NCI-H1694 treated with DMSO at 0.1 percent for 48 hours (cell line): ENCODE measurements around the gene GRK5.
A peak's percentile ranks its signal among the peaks of the same experiment; 100 is the strongest.
"Not testable (repeated sequence)": the region's sequence is repeated elsewhere in the genome, so short reads cannot be mapped to it uniquely, and the experiment has no call there.

ENCODE experiments used
- DNase-seq: peaks from one replicate; lab custom pipeline; 2025; lab: John Stamatoyannopoulos, UW

The GRK5 gene

DNA sequence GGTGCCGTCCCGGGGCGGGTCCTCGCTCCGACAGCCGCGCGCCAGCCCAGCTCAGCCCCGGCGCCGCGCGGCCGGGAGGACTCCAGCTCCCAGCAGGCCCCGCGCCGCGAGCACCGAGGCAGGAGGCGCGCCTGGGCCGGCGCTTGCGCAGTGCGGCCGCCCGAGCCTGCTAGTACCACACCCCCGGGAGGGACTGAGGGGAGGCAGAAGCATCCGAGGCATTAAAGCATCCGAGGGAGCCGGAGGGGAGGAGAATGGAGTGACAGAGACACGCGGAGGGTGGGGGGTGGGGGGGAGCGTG, at the start of gene GRK5:
Gene GRK5 (plus strand): TSS at position 206 of the 301 bp plus-strand sequence. CDS start 347 bp downstream, outside the sequence.
- DNase-seq: peak; percentile 49

DNA sequence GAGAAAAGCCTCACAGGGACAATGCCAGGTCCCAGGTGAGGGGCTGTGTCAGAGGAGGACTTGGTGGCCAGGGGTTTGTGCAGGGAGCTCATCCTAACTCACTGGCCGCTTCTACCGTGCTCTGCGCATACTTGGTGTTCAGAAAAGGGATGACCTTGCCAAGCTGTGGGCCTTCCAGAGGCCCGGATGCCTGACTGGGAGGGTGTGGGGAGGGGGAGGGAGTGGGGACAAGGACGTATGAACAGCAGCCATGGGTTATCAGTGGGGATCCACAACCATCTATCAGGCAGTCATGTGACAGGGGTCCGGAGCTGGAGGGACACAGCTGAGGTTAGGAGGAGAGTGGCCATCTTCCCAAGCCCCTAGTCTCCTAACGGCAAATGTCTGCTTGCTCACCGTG, 48.0 kb upstream of the GRK5 start:
- no peak for DNase-seq

DNA sequence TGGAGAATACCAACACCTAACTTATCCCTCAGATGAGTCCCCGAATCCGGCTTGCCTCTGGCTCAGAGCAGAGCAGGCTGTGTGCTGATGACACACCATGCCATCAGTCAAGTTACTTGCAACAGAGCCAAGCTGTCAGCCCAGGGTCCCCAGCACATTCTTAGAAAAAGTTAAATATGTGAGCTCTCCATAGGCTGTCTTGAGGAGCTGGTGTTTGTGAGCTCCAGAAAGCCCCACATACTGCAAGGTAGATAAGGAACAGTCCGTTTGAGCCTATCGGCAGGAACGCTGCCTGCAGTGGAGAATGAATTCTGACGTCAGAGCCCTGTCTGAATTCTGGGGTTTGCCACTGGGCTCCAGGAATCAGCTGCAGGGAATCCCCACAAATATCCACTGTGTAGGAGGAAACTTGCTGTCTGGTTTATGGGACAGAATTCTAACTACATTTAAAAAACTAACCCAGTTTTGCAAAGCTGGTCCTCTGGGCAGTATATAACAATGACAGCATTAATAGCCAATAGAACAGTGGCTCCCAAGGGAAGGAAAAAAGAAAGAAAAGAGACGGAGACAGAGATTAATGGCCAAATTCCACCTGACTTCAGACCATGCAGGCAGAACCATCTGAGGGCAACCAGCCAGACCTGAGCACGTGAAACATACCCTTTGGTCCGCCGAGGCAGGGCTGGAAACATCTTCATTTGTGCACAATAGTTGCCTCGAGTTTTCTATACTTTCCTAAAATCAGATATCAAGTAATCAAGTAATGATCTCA, 45.5 kb upstream of the GRK5 start:
- DNase-seq: no peak

DNA sequence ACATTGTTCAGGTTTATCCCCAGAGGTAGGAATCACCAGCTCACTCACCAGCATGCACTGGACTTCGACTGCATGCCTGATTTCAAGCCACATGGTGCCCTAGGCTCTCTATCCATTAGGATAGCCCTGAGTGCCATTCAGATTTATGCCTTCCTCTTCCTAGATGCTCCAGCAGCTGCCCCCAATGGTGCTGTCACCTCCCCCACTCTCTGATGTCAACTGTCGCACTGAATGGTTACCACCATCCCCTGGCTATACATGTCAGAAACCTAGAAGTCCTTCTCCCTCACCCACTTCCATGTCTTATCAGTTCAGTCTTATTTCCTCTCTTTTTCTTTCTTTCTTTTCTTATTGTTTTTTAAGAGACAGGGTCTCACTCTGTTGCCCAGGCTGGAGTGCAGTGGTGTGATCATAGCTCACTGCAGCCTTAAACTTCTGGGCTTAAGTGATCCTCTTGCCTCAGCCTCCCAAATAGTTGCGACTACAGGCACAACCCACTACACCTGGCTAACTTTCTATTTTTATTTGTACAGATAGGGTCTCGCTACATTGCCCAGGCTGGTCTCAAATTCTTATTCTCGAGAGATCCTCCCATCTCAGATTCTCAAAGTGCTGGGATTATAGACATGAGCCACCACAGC, 44.8 kb upstream of the GRK5 start:
- DNase-seq: no peak

DNA sequence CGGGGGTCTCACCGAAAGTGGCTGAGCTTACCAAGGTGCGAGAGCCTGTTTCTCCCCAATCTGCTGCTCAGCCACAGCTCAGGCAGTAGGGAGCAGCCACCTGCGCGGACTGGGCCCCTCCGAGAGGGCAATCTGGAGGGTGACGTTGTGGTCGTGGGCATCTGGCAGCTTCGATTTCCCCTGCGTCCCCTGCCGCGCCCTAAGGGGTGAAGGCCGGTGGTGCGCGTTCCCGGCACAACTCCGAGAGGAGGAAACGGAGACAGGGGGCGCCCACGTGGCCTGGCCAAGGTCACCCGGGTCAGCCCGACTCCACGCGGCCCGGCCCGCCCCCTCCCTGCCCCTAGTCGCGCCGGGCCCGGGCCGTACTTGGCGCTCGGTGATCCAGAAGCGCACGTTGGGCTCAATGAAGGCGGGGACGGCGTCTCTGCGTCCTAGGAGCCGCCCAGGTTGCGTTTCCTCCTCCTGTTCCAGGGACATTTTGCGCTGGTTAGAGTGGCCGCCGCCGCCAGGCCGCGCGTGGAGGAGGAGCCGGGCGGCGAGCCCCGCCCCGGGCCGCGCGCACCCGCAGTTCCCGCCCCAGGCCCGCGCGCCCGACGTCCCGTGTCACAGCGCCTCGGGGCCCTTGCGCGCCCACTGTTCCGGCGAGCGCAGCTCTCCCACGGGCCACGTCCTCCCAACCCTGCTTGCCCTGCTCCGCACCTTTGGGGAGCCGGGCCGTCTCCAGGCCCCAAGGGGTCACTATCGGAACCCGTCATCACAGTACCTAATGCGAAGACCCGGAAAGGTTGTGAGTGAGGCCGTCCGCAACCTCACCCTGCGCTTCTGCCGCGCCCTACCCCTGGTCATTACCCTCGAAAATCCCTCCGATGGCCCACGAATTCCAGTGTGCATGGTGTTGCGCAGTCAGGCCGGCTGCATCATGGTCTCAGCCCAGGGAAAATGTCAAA, 41.9 kb upstream of the GRK5 start, which contains the start of gene SFXN4:
Gene SFXN4 (minus strand): TSS at position 544 of the 947 bp plus-strand sequence. CDS start 67 bp downstream, at position 477.
- peak; percentile 19 for DNase-seq

DNA sequence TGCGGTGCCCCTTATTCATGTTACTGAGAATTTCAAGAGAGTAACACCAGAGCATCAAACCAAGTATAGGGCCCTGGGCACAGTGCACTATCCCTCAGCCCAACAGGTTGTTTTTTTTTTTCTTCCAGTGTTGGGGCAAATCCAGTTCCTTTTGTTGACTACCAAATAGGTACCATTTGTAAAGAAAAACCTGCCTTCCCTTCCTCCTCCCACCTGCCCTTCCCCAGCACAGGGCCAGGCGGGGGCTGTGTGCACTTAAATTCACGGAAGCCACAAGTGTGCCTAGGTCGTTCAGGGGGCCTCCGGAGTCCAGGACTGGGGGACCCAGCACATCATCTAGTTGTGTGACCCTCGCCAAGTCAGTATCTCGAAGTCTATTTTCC, 41.3 kb upstream of the GRK5 start:
- no peak for DNase-seq

DNA sequence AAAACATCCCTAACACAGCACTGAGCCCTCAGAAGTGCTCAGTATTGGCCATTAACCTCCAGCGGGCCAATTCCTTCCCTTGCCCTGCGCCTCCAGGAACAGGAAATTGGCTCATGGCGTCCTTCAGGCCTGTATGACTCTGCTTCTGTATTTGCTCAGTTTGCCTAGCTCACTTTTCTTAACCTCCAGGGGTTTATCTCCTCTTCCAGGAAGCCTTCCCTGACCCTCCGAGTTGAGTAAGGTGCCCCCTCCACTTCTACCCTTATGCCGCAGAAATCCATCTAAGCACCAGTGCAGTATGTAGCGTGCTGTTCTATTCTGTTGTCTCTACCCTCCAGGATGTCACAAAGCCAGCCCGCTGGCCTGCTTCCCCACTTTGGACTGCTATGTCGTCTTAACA, 40.8 kb upstream of the GRK5 start:
- no peak for DNase-seq

DNA sequence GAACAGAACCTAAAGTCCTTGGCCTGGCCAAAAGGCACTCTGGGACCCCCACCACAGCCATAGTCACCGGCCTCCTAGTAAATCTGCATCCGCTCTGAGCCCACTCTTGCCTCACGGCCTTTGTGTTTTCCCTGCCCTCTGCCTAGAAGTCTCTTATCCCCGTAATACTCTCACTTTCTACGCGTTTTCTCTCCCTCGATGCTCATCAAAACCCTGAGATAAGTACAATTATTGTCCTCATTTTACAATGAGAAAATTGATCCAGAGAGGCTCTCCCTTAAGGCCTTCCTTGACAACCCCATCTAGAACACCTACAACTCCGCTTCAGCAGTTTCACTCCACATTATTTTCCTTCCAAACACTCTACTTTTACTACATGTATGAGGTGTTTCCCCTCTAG, 40.3 kb upstream of the GRK5 start:
- no peak for DNase-seq

DNA sequence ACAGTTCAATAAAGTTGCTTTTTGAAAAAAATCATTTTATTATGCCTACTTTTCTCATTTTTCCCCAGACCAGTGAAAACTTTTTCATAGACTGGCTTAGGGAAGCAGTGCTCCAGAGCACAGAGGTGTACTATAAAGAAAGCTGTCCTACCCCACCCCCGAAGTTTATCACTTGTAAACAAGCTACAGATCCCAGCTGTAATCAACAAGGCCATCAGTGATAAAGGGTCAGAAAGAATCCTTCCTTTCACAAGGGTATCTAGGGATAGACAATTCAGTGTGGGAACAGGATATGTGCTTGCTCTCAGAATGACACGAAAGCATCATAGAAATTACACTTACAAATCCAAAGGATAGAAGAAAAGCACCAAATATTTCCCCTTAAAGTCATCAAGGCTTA, 33.3 kb upstream of the GRK5 start:
- no peak for DNase-seq

DNA sequence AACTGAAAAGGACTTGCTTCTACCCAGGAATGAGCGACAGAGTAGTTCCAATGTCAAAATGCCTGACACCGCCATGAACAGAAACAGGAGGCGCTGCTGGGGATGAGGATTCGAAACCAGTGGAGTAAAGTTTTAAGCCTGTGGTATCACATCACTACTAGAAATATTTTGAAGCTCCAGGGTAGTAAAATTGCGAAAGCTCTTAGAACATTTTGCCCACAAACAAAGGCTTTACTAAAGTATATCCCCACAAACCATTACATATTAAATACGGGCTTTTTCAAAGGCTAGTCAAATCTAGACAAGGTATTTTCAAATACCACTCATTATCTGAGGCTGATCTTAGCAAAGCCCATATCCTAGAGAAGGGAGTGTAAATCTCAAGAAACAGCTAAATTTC, 31.2 kb upstream of the GRK5 start:
- no peak for DNase-seq

DNA sequence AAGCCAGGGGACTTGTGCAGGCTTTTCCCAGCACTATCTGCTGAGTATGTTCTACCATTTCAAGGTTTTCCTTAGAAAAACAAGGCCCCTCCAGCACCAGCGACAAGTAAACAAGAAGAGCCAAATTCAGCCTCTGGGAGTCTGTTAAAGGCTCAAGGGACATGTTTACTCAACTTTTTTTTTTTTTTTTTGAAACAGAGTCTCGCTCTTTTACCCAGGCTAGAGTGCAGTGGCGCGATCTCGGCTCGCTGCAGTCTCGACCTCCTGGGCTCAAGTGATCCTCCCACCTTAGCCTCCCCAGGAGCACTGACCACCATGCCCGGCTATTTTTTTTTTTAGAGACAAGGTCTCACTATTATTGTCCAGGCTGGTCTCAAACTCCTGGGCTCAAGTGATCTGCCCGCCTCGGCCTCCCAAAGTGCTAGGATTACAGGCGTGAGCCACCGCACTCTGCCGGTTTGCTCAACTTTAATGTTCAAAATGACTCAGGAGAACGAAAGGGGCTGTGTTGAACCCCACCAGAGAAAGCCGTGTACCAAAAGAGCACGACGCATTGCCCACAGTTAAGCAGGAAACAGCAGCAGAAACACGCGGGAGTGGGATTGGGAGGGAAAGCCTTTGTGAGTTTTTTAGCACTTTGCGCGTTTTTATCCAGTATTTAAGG, 29.5 kb upstream of the GRK5 start:
- no peak for DNase-seq

DNA sequence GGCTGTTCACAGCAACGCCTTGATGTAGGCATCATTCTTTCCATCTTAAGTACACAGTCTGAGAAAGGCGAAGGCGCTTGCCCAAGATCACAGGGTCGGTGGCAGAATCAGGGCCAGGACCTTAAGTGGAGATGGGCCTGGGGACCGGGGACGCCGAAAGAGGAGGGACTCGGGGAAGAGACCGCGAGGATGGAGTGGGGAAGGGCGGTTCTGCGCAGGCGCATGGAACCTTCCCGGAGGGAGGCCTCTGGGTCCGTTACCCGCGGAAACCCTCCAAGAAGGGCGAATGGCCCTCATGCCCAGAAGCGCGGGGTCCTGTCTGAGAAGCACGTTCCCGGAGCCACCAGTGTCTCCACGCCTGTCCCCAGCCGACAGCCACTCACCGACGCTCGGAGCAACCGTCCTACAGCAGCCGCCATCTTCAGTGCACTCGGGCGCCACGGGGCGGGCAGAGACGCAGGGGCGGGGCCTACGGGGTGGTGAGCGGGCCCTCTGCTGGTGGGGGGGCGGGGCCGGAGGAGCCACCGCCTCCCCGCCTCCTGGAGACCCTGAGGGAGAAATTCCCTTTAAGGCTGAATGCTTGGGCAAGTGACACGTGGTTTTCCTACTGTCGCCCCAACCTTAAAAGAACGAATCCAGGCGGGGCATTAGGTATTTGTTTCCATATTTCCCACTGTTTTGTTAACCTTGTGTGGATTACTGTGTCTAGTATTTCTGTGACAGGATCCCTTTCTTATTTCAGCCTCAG, 28.8 kb upstream of the GRK5 start, which contains the start of gene PRDX3:
Gene PRDX3 (minus strand): TSS at position 441 of the 748 bp plus-strand sequence. CDS start 22 bp downstream, at position 419.
- peak; percentile 54 for DNase-seq

DNA sequence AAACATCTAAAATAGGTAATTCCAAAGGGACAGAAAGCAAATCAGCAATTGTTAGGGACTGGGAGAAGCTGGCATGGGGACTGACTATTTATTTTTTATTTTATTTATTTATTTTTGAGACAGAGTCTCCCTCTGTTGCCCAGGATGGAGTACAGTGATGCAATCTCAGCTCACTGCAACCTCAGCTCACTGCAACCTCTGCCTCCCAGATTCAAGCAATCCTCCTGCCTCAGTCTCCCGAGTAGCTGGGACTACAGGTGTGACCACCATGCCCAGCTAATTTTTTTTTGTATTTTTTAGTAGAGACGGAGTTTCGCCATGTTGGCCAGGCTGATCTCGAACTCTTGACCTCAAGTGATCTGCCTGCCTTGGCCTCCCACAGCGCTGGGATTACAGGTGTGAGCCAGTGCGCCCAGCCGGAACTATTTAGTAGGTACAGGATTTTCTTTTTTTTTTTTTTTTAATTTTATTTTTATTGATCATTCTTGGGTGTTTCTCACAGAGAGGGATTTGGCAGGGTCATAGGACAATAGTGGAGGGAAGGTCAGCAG, 26.4 kb upstream of the GRK5 start:
- not testable (repeated sequence) for DNase-seq

DNA sequence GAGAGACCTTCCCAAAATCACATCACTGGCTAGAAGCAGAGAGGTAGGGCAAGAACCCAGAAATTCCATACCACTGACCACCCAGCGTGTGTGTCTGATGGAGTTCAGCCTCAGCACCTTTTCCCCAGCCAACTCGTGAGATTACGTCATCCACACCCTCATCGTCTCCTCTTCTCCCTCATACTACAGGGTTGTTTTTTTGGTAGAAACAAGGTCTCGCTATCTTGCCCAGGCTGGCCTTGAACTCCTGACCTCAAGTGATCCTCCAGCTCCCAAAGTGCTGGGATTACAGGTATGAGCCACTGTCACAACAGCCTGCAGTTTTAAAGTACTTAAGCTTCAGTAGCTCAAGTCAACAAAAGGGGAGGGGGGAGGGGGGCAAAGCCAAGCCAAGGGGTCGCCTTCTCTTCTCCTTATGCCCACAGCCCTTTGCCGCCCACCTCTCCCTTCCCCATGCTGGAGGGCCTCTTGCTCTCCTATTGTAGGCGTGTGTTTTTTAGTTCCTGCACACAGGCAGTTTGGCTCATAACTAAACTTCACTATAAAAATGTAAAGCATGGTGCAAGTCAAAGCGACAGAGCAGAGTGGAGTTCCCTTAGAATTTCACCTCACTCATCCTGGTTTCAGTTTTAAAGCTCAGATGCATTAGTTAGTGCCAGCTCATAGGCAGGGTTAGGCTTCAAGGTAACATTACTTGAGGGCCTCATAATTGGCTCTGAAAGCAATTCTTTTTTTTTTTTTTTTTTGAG, 23.5 kb upstream of the GRK5 start:
- no peak for DNase-seq

DNA sequence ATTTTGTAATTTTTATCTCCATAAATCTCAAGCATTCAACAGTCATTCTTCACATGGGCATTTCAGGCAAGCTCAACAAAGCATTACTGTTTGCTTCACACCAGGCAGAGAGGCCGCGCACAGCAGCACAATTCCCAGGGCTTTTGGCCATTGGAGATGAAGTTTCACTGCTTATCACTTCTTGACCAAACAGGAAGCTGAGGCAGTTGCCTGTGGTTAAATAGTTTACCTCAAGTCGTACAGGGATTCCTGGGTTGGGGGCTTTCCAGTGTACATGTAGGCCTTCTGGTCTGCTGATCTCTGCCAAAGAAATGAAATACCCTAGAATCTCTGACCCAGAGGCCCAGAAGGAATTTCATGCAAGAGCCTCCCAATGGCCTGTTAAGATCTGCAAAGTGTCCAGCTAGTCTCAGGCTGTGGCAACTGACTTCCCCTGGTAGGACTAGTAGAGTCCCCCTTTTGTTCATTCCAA, 17.5 kb upstream of the GRK5 start:
- DNase-seq: no peak

DNA sequence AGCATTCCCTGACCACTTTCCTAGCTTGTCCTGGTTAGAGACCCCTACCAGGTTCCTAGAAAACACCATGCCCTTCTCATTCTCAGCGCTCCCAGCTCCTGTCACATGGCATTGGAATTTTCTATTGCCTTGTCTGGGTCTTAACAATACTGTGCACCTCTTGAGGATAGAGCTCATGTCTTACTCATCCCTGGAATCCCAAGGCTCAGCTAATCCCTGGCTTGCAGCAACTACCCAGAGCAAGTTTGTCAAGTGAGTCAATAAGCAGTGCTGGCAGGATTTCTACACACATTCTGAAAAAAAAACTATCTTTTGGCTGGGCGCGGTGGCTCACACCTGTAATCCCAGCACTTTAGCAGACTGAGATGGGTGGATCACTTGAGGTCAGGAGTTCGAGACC, 17.0 kb upstream of the GRK5 start:
- no peak for DNase-seq

DNA sequence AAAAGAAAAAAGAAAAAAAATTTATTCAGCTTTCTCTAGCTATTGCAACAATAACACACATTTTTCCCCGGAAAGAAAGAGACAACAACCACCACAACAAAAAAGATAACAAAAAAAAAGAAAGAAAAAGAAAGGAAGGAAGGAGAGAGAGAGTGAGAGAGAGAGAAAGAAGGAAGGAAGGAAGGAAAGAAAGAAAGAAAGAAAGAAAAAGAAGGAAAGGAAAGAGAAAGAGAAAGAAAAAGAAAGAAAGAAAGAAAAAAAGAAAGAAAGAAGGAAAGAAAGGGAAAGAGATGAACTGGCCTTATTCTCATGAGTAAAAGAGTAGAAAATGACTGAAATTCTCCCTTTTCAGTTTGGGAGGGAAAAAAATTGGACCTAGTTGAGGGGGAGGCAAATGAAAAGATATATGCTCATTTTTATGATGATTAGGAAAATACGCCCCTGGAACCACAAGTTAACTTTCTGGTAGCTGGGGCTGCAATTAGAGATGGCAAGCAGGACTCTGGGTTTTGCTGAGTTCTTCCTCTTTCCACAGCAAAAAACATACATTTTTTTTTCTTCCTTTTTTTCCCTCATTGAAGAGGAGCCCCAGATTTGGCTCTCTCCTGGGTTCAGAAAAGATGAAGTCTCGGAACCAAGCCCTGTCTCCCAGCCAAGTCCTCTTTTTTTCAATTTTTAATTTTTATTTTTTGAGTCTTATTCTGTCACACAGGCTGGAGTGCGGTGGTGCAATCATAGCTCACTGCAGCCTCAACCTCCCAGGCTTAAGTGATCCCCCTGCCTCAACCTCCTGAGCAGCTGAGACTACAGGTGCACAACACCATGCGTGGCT, 16.2 kb upstream of the GRK5 start:
- no peak for DNase-seq

DNA sequence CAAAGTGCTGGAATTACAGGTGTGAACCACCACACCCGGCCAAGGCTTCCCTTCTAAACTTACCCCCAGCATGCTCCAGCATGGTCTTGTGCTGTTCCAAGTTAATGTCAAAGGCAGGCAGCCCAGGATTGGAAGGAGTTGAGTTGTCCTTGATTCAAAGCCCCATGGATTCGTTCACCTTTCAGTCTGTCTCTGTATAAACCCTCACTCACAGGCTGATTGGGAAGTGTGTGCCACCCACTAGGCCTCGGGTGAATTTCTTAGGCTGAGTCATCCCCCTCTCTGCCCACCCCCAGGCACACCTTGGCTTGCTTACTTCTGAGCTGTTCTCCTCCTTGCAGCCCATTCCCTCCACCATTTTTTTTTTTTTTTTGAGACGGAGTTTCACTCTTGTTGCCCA, 15.5 kb upstream of the GRK5 start:
- DNase-seq: no peak

DNA sequence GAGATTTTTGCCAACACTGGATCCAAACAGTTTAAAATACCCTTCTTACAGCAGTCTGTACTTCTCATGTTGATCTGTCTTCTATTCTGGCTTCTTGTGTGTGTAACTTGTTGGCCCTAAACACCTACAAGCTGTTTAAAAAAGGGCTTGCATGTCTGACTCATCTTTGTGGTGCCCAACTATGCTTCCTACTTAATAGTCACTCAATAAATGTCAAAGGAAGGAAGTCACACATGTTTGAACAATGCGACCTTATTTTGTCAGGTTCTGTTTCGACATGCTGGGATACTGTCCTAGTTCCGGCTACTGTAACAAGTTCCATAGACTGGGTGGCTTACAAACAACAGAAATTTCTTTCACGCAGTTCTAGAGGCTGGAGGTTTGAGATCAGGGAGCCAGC, 9.4 kb upstream of the GRK5 start:
- DNase-seq: no peak
